ENCODE measurements around the gene APBB1. TPM values are rescaled to one million over a fixed set of nuclear protein-coding genes. Genes with fewer than 3 reads are reported as not detected.

APBB1 gene
- total RNA-seq, 4 donors from 2014 or later: 36.4 to 54.1 (median 45.4) TPM

- Histone ChIP-seq H3K36me3 (no peaks in the 10 kb centered on the region), H3K27ac (no peak overlapping the region), H3K4me3 (replicated peaks in 1 of 3) (no peak overlapping the region), H3K9me3 (no peaks in the 10 kb centered on the region), H3K27me3 (no peaks in the 10 kb centered on the region), H3K4me1 (no peaks in the 10 kb centered on the region)
- intact Hi-C loops (cut with DNase I): loop anchor here (5.0 to 10.0 kb wide), 2 partner anchors 98 to 325 kb away; no protein-coding TSS in a partner anchor
- DNase-seq: no peak
- TF ChIP-seq CTCF (IDR thresholded peaks at IDR 0.05) (no peak), POLR2A (IDR thresholded peaks at IDR 0.05) (no peak)
These were observed 68.9 kb downstream of the APBB1 start for GRCh38 chr11:6350043-6350442.

- Histone ChIP-seq H3K4me3 (replicated peaks in 1 of 3) (no peak overlapping the region), H3K9me3 (no peaks in the 10 kb centered on the region), H3K4me1 (no peaks in the 10 kb centered on the region), H3K27ac (no peak overlapping the region), H3K27me3 (no peaks in the 10 kb centered on the region), H3K36me3 (no peaks in the 10 kb centered on the region)
- no peak for DNase-seq
- TF ChIP-seq POLR2A (IDR thresholded peaks at IDR 0.05) (no peak), CTCF (IDR thresholded peaks at IDR 0.05) (no peak)
- WGBS, 2 donors: 95 to 98% methylated on average over 1 of the region's 1 CpG
- intact Hi-C loops (cut with DNase I): no loop called here
These were observed 73.5 kb downstream of the APBB1 start for GRCh38 chr11:6345366-6345765.

Other genes starting within 250 kb of the APBB1 start
- gene OR52B2, start 248.8 kb downstream of the APBB1 start, total RNA-seq: under 1 TPM in 1 of 4 donors, not detected in 3; 0.33 TPM
- gene OR52W1, start 219.9 kb downstream of the APBB1 start, total RNA-seq: not detected
- gene C11orf42, start 213.5 kb downstream of the APBB1 start, total RNA-seq: not detected
- gene FHIP1B, start 184.5 kb downstream of the APBB1 start, total RNA-seq: 10 to 100 TPM; 37.1 to 60.8 (median 43.6) TPM
- gene CNGA4, start 180.0 kb downstream of the APBB1 start, total RNA-seq: under 1 TPM in 2 of 4 donors, not detected in 2; 0.39 to 0.67 TPM
- gene CCKBR, start 159.3 kb downstream of the APBB1 start, total RNA-seq: 1 to 10 TPM in 1 of 4 donors, not detected in 3; 1.0 TPM
- gene CAVIN3, start 98.6 kb downstream of the APBB1 start, total RNA-seq: 10 to 100 TPM; 18.6 to 36.5 (median 30.1) TPM
- 10 to 100 TPM; 39.6 to 82.4 (median 57.6) TPM for gene SMPD1, start 28.6 kb downstream of the APBB1 start, total RNA-seq
- gene HPX, start 21.9 kb upstream of the APBB1 start, total RNA-seq: under 1 TPM in 2 of 4 donors, not detected in 2; 0.33 to 0.67 TPM
- 10 to 100 TPM; 11.0 to 20.8 (median 14.6) TPM for gene TRIM3, start 54.8 kb upstream of the APBB1 start, total RNA-seq
- 100 to 1,000 TPM in 2 of 4 donors, 10 to 100 TPM in 2; 86.7 to 124 (median 96.2) TPM for gene ARFIP2, start 62.2 kb upstream of the APBB1 start, total RNA-seq
- 10 to 100 TPM; 42.1 to 72.0 (median 56.3) TPM for gene TIMM10B, start 62.4 kb upstream of the APBB1 start, total RNA-seq
- gene DNHD1, start 78.2 kb upstream of the APBB1 start, total RNA-seq: 10 to 100 TPM; 10.9 to 21.8 (median 14.9) TPM
- gene RRP8, start 184.5 kb upstream of the APBB1 start, total RNA-seq: 10 to 100 TPM; 12.9 to 36.7 (median 18.8) TPM
- gene ILK, start 184.7 kb upstream of the APBB1 start, total RNA-seq: 100 to 1,000 TPM; 101 to 144 (median 121) TPM
- 100 to 1,000 TPM in 3 of 4 donors, 10 to 100 TPM in 1; 96.6 to 113 (median 108) TPM for gene TAF10, start 193.1 kb upstream of the APBB1 start, total RNA-seq
- 10 to 100 TPM; 51.3 to 97.3 (median 69.1) TPM for gene TPP1, start 200.3 kb upstream of the APBB1 start, total RNA-seq
- gene DCHS1, start 236.7 kb upstream of the APBB1 start, total RNA-seq: 10 to 100 TPM in 1 of 4 donors, 1 to 10 TPM in 3; 5.6 to 14.4 (median 9.6) TPM

All from thyroid gland (tissue), 4 donors.